Measurements from ENCODE around the gene TSPAN11.

The TSPAN11 gene

GRCh38 chr12:30908722-30909348 is 17.7 kb upstream of the TSPAN11 start (continued):
- TF ChIP-seq BACH2 (CRISPR knock-in tag; IDR thresholded peaks at IDR 0.05; ENCODE audit: borderline replicate concordance) (no peak), GLIS3 (CRISPR knock-in tag; IDR thresholded peaks at IDR 0.05) (no peak), TOX (CRISPR knock-in tag; IDR thresholded peaks at IDR 0.05; ENCODE audit: borderline replicate concordance) (no peak), ZFP3 (CRISPR knock-in tag; IDR thresholded peaks at IDR 0.05) (no peak), ZNF565 (CRISPR knock-in tag; conservative IDR thresholded peaks at IDR 0.05; ENCODE audit: low read depth) (no peak), ZNF8 (CRISPR knock-in tag; IDR thresholded peaks at IDR 0.05) (peak; percentile 47), SNAI2 (CRISPR knock-in tag; IDR thresholded peaks at IDR 0.05) (no peak), OSR1 (CRISPR knock-in tag; IDR thresholded peaks at IDR 0.05) (no peak), ZNF70 (CRISPR knock-in tag; IDR thresholded peaks at IDR 0.05) (no peak), PATZ1 (CRISPR knock-in tag; IDR thresholded peaks at IDR 0.05; ENCODE audit: borderline replicate concordance) (no peak)

GRCh38 chr12:30909349-30910037 is 17.1 kb upstream of the TSPAN11 start:
- no peak for TF ChIP-seq ZFP3 (CRISPR knock-in tag; IDR thresholded peaks at IDR 0.05)
- TF ChIP-seq ZC3H10 (CRISPR knock-in tag; IDR thresholded peaks at IDR 0.05), result no peak
- ATAC-seq, result peak; percentile 13

GRCh38 chr12:30910038-30910350 is 16.6 kb upstream of the TSPAN11 start:
- TF ChIP-seq BACH2 (CRISPR knock-in tag; IDR thresholded peaks at IDR 0.05; ENCODE audit: borderline replicate concordance), result no peak
- TF ChIP-seq ZNF70 (CRISPR knock-in tag; IDR thresholded peaks at IDR 0.05), result no peak
- TF ChIP-seq TCF4 (CRISPR knock-in tag; IDR thresholded peaks at IDR 0.05; ENCODE audit: borderline replicate concordance), result no peak
- TF ChIP-seq ZC3H10 (CRISPR knock-in tag; IDR thresholded peaks at IDR 0.05), result no peak
- no peak for TF ChIP-seq PATZ1 (CRISPR knock-in tag; IDR thresholded peaks at IDR 0.05; ENCODE audit: borderline replicate concordance)
- TF ChIP-seq ESRRG (CRISPR knock-in tag; IDR thresholded peaks at IDR 0.05), result no peak
- TF ChIP-seq SNAI2 (CRISPR knock-in tag; IDR thresholded peaks at IDR 0.05), result no peak
- TF ChIP-seq PPARA (CRISPR knock-in tag; IDR thresholded peaks at IDR 0.05; ENCODE audit: borderline replicate concordance), result no peak
- no peak for TF ChIP-seq ZFP3 (CRISPR knock-in tag; IDR thresholded peaks at IDR 0.05)
- no peak for TF ChIP-seq TSHZ2 (CRISPR knock-in tag; IDR thresholded peaks at IDR 0.05)
- TF ChIP-seq OSR1 (CRISPR knock-in tag; IDR thresholded peaks at IDR 0.05), result no peak
- TF ChIP-seq ZNF565 (CRISPR knock-in tag; conservative IDR thresholded peaks at IDR 0.05; ENCODE audit: low read depth), result no peak
- TF ChIP-seq ISL1 (CRISPR knock-in tag; IDR thresholded peaks at IDR 0.05), result no peak
- no peak for TF ChIP-seq ARNTL (CRISPR knock-in tag; IDR thresholded peaks at IDR 0.05; ENCODE audit: borderline replicate concordance, low read depth)
- TF ChIP-seq CREB5 (CRISPR knock-in tag; IDR thresholded peaks at IDR 0.05; ENCODE audit: low read depth), result no peak
- no peak for ATAC-seq

GRCh38 chr12:30911207-30911606 is 15.3 kb upstream of the TSPAN11 start:
- ATAC-seq, result no peak
- TF ChIP-seq GLIS3 (CRISPR knock-in tag; IDR thresholded peaks at IDR 0.05), result no peak
- no peak for TF ChIP-seq TSHZ2 (CRISPR knock-in tag; IDR thresholded peaks at IDR 0.05)
- no peak for TF ChIP-seq ZFP3 (CRISPR knock-in tag; IDR thresholded peaks at IDR 0.05)
- no peak for TF ChIP-seq ESRRG (CRISPR knock-in tag; IDR thresholded peaks at IDR 0.05)
- no peak for TF ChIP-seq ARNTL (CRISPR knock-in tag; IDR thresholded peaks at IDR 0.05; ENCODE audit: borderline replicate concordance, low read depth)
- TF ChIP-seq CREB5 (CRISPR knock-in tag; IDR thresholded peaks at IDR 0.05; ENCODE audit: low read depth), result no peak
- TF ChIP-seq ZNF565 (CRISPR knock-in tag; conservative IDR thresholded peaks at IDR 0.05; ENCODE audit: low read depth), result no peak
- TF ChIP-seq ZC3H10 (CRISPR knock-in tag; IDR thresholded peaks at IDR 0.05), result no peak
- no peak for TF ChIP-seq PPARA (CRISPR knock-in tag; IDR thresholded peaks at IDR 0.05; ENCODE audit: borderline replicate concordance)
- TF ChIP-seq CSDC2 (CRISPR knock-in tag; IDR thresholded peaks at IDR 0.05), result no peak
- no peak for TF ChIP-seq ZNF70 (CRISPR knock-in tag; IDR thresholded peaks at IDR 0.05)

Measured in SK-N-SH treated with all-trans-retinoic acid at 6 μM for 48 hours (cell line).